ENCODE data around the gene ANKHD1.
A peak's percentile ranks its signal among the peaks of the same experiment; 100 is the strongest.

The ANKHD1 gene

DNA sequence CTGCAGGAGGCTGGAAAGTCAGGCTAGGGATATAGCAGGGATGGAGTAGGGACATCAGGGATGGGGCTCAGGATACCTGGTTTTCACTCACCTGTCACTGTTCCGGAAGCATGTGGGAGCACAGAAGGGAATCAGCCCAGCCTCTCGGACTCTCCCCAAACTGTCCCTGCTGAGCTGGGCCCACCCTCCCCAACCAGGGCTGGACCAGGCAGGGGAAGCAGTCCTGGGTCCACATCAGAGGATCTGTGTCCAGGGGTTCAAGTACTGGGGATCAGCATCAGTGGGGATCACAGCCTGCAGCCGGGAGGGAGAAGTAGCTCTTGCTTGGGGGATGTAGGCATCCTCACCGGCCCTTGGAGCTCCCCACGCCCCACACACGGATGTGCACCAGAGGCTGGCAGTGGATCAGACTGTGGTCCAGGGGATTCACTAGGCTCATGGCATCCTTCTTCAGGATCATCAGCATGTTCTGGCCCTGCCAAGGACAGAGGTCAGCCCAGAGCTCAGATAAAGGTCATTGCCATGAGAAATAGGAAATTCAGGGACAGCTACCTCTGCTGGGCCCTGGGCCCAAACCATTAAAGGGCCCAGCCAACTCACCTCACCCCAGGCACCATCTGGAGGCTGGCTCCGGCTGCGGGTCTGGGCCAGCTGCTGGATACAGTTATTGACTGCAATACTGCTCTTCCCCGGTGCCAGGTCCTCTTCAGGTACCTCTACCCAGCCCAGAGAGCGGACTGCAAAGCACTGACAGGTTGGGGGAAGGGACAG lies 160.3 kb downstream of the ANKHD1 start:
- Histone ChIP-seq H3K4me3 (ENCODE audit: low read length) (no peak overlapping the region), H3K27ac (ENCODE audit: low read length) (no peak overlapping the region), H3K27me3 (ENCODE audit: insufficient read depth, low read length) (no peaks in the 10 kb centered on the region), H3K36me3 (ENCODE audit: insufficient read depth, low read depth, low read length) (peaks cover 11% of the 10 kb centered on the region), H3K9ac (ENCODE audit: low read depth, low read length) (no peak overlapping the region), H3K4me1 (ENCODE audit: insufficient read depth, low read length) (peaks cover 8% of the 10 kb centered on the region; the same call in 1 of the 2 replicates), H3K9me3 (ENCODE audit: insufficient read depth, low read depth, low read length) (no peaks in the 10 kb centered on the region)

GRCh38 chr5:140563596-140563995 lies 162.0 kb downstream of the ANKHD1 start:
- Histone ChIP-seq H3K9ac (ENCODE audit: low read depth, low read length) (peak overlapping the region; percentile 96; the same call in 1 of the 2 replicates), H3K4me1 (ENCODE audit: insufficient read depth, low read length) (peaks cover 3% of the 10 kb centered on the region; the same call in 1 of the 2 replicates), H3K27me3 (ENCODE audit: insufficient read depth, low read length) (no peaks in the 10 kb centered on the region), H3K27ac (ENCODE audit: low read length) (no peak overlapping the region), H3K9me3 (ENCODE audit: insufficient read depth, low read depth, low read length) (no peaks in the 10 kb centered on the region), H3K36me3 (ENCODE audit: insufficient read depth, low read depth, low read length) (peaks cover 28% of the 10 kb centered on the region), H3K4me3 (ENCODE audit: low read length) (peak overlapping the region; percentile 98)

- Histone ChIP-seq H3K9ac (ENCODE audit: low read depth, low read length) (peak within 1 kb of the TSS; percentile 96), H3K4me1 (ENCODE audit: insufficient read depth, low read length) (peaks cover 3% of the 10 kb centered on the region; the same call in 1 of the 2 replicates), H3K27me3 (ENCODE audit: insufficient read depth, low read length) (no peaks in the 10 kb centered on the region), H3K9me3 (ENCODE audit: insufficient read depth, low read depth, low read length) (no peaks in the 10 kb centered on the region), H3K4me3 (ENCODE audit: low read length) (peak within 1 kb of the TSS; percentile 98), H3K36me3 (ENCODE audit: insufficient read depth, low read depth, low read length) (peaks cover 28% of the 10 kb centered on the region), H3K27ac (ENCODE audit: low read length) (peak within 1 kb of the TSS; percentile 72)
Observed at GRCh38 chr5:140564196-140565023, 162.8 kb downstream of the ANKHD1 start, which contains the start of the genes APBB3 and SLC35A4. Gene APBB3, minus strand, starts transcription at chr5:140564598. Its CDS starts 353 bp downstream, at chr5:140564245. Gene SLC35A4, plus strand, starts transcription at chr5:140564828. Its CDS starts 2,342 bp downstream, at chr5:140567170.

DNA sequence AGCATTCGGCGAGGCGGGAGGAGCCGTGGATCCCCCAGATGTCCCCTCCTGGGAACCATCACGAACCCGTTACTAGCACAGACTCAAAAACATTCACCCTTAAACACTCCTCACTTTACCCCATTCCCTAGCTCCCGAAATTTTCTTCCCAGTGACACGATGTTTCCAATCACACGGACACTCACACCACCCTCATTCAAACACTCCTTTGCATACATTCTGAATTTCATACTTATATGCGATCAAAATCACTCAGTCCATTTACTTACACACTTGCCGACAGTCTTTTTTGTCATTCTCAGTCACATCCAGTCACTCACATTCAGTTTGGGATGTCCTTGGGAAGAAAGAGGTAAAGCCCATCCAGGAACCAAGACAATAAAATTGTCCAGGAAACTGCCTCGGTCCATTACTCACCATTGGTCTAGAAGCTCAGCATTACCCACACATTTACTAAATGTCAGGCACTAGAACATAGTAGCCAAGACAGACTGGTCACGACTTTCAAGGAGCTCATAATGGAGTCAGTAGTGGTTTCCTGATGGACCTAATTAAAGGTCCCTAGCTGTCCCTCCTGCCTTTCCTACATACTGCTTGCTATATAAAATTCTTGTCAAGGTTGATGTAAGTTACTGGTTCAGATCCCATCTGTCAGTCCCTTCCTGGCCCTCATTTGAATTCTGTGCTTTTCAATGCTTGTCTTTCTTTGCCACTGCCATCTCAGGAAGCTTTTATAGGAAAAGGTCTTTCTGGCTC lies 163.6 kb downstream of the ANKHD1 start:
- peak overlapping the region; percentile 96 for H3K9ac ChIP-seq (ENCODE audit: low read depth, low read length)
- no peaks in the 10 kb centered on the region for H3K27me3 ChIP-seq (ENCODE audit: insufficient read depth, low read length)
- peaks cover 3% of the 10 kb centered on the region; the same call in 1 of the 2 replicates for H3K4me1 ChIP-seq (ENCODE audit: insufficient read depth, low read length)
- peaks cover 28% of the 10 kb centered on the region for H3K36me3 ChIP-seq (ENCODE audit: insufficient read depth, low read depth, low read length)
- H3K9me3 ChIP-seq (ENCODE audit: insufficient read depth, low read depth, low read length) = no peaks in the 10 kb centered on the region
- H3K27ac ChIP-seq (ENCODE audit: low read length) = peak overlapping the region; percentile 72
- H3K4me3 ChIP-seq (ENCODE audit: low read length) = peak overlapping the region; percentile 98

DNA sequence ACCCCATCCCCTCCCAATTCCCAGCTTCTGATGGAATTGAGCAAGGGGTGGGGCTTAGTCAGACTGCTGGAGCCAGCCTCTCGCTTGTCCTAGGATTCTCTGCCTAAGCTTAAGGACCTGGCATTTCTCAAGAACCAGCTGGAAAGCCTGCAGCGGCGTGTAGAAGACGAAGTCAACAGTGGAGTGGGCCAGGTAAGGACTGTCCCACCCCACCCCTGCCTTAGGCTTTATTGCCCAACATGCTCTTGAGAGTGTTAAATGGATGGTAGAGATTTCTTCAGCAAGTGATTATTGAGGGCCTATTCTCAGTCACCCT lies 164.1 kb downstream of the ANKHD1 start:
- Histone ChIP-seq H3K4me3 (ENCODE audit: low read length) (peak overlapping the region; percentile 98), H3K9ac (ENCODE audit: low read depth, low read length) (peak overlapping the region; percentile 96; the same call in 1 of the 2 replicates), H3K27ac (ENCODE audit: low read length) (no peak overlapping the region)

DNA sequence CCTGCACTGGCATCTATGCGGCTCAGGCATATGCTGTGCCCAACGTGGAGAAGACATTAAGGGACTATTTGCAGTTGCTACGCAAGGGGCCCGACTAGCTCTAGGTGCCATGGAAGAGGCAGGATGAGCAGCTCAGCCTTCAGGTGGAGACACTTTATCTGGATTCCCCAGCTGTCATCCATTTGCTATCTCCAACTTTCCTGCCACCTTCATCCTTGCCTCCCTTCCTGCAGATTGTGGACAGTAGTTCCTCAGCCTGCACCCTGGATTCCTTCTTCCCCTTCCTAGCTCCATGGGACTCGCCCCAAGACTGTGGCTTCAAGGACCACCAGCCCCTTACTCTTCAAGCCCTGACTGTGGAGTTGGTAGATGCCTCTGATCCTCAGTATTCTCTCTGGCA lies 165.0 kb downstream of the ANKHD1 start:
- Histone ChIP-seq H3K9me3 (ENCODE audit: insufficient read depth, low read depth, low read length) (no peaks in the 10 kb centered on the region), H3K27me3 (ENCODE audit: insufficient read depth, low read length) (no peaks in the 10 kb centered on the region), H3K36me3 (ENCODE audit: insufficient read depth, low read depth, low read length) (peaks cover 28% of the 10 kb centered on the region)

More for the DNA sequence above, 164.1 kb downstream of the ANKHD1 start:
- H3K9me3 ChIP-seq (ENCODE audit: insufficient read depth, low read depth, low read length) = no peaks in the 10 kb centered on the region
- no peaks in the 10 kb centered on the region for H3K27me3 ChIP-seq (ENCODE audit: insufficient read depth, low read length)
- H3K36me3 ChIP-seq (ENCODE audit: insufficient read depth, low read depth, low read length) = peaks cover 28% of the 10 kb centered on the region
- peaks cover 3% of the 10 kb centered on the region; the same call in 1 of the 2 replicates for H3K4me1 ChIP-seq (ENCODE audit: insufficient read depth, low read length)

DNA sequence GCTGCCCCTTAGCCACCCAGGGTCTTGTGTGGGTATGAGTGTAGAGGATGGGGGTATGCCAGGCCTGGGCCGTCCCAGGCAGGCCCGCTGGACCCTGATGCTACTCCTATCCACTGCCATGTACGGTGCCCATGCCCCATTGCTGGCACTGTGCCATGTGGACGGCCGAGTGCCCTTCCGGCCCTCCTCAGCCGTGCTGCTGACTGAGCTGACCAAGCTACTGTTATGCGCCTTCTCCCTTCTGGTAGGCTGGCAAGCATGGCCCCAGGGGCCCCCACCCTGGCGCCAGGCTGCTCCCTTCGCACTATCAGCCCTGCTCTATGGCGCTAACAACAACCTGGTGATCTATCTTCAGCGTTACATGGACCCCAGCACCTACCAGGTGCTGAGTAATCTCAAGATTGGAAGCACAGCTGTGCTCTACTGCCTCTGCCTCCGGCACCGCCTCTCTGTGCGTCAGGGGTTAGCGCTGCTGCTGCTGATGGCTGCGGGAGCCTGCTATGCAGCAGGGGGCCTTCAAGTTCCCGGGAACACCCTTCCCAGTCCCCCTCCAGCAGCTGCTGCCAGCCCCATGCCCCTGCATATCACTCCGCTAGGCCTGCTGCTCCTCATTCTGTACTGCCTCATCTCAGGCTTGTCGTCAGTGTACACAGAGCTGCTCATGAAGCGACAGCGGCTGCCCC lies 165.6 kb downstream of the ANKHD1 start:
- Histone ChIP-seq H3K4me1 (ENCODE audit: insufficient read depth, low read length) (peaks cover 3% of the 10 kb centered on the region; the same call in 1 of the 2 replicates), H3K27me3 (ENCODE audit: insufficient read depth, low read length) (no peaks in the 10 kb centered on the region), H3K9ac (ENCODE audit: low read depth, low read length) (no peak overlapping the region), H3K27ac (ENCODE audit: low read length) (no peak overlapping the region), H3K36me3 (ENCODE audit: insufficient read depth, low read depth, low read length) (peaks cover 28% of the 10 kb centered on the region), H3K9me3 (ENCODE audit: insufficient read depth, low read depth, low read length) (no peaks in the 10 kb centered on the region), H3K4me3 (ENCODE audit: low read length) (no peak overlapping the region)

More for the DNA sequence above, 165.0 kb downstream of the ANKHD1 start:
- no peak overlapping the region for H3K27ac ChIP-seq (ENCODE audit: low read length)
- no peak overlapping the region for H3K9ac ChIP-seq (ENCODE audit: low read depth, low read length)
- peaks cover 3% of the 10 kb centered on the region; the same call in 1 of the 2 replicates for H3K4me1 ChIP-seq (ENCODE audit: insufficient read depth, low read length)
- no peak overlapping the region for H3K4me3 ChIP-seq (ENCODE audit: low read length)

DNA sequence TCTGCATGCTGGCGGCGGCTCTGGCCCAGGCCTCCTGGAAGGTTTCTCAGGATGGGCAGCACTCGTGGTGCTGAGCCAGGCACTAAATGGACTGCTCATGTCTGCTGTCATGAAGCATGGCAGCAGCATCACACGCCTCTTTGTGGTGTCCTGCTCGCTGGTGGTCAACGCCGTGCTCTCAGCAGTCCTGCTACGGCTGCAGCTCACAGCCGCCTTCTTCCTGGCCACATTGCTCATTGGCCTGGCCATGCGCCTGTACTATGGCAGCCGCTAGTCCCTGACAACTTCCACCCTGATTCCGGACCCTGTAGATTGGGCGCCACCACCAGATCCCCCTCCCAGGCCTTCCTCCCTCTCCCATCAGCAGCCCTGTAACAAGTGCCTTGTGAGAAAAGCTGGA lies 166.2 kb downstream of the ANKHD1 start:
- Histone ChIP-seq H3K36me3 (ENCODE audit: insufficient read depth, low read depth, low read length) (peaks cover 28% of the 10 kb centered on the region), H3K27me3 (ENCODE audit: insufficient read depth, low read length) (no peaks in the 10 kb centered on the region), H3K4me3 (ENCODE audit: low read length) (no peak overlapping the region), H3K9me3 (ENCODE audit: insufficient read depth, low read depth, low read length) (no peaks in the 10 kb centered on the region), H3K9ac (ENCODE audit: low read depth, low read length) (no peak overlapping the region), H3K4me1 (ENCODE audit: insufficient read depth, low read length) (peaks cover 3% of the 10 kb centered on the region; the same call in 1 of the 2 replicates), H3K27ac (ENCODE audit: low read length) (no peak overlapping the region)

DNA sequence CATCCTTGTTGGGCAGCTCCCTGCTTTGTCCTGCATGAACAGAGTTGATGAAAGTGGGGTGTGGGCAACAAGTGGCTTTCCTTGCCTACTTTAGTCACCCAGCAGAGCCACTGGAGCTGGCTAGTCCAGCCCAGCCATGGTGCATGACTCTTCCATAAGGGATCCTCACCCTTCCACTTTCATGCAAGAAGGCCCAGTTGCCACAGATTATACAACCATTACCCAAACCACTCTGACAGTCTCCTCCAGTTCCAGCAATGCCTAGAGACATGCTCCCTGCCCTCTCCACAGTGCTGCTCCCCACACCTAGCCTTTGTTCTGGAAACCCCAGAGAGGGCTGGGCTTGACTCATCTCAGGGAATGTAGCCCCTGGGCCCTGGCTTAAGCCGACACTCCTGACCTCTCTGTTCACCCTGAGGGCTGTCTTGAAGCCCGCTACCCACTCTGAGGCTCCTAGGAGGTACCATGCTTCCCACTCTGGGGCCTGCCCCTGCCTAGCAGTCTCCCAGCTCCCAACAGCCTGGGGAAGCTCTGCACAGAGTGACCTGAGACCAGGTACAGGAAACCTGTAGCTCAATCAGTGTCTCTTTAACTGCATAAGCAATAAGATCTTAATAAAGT lies 166.9 kb downstream of the ANKHD1 start:
- Histone ChIP-seq H3K27ac (ENCODE audit: low read length) (no peak overlapping the region), H3K4me1 (ENCODE audit: insufficient read depth, low read length) (peaks cover 3% of the 10 kb centered on the region; the same call in 1 of the 2 replicates), H3K9me3 (ENCODE audit: insufficient read depth, low read depth, low read length) (no peaks in the 10 kb centered on the region), H3K4me3 (ENCODE audit: low read length) (no peak overlapping the region), H3K9ac (ENCODE audit: low read depth, low read length) (no peak overlapping the region), H3K27me3 (ENCODE audit: insufficient read depth, low read length) (no peaks in the 10 kb centered on the region), H3K36me3 (ENCODE audit: insufficient read depth, low read depth, low read length) (peaks cover 28% of the 10 kb centered on the region)

DNA sequence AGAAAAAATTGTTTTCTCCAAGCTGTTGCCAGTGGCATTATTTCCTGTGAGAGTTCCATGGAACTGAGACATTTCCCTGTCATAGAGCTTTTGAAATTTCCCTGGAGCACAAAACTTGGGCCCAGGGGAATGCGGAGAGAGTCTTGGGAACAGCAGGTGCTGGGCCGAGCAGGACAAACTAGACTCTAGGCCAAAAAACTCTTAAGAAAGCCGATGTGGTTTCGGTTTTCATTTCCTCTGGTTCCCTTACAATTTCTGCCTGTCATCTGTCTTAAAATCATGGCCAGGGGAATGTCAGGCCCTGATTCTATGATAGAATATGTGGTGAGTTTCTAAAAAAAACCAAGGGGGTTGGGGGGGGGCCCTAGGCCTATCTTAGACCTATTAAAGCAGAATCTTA lies 167.6 kb downstream of the ANKHD1 start:
- Histone ChIP-seq H3K27ac (ENCODE audit: low read length) (no peak overlapping the region), H3K36me3 (ENCODE audit: insufficient read depth, low read depth, low read length) (peaks cover 28% of the 10 kb centered on the region), H3K4me1 (ENCODE audit: insufficient read depth, low read length) (peaks cover 3% of the 10 kb centered on the region; the same call in 1 of the 2 replicates), H3K9ac (ENCODE audit: low read depth, low read length) (no peak overlapping the region), H3K4me3 (ENCODE audit: low read length) (no peak overlapping the region), H3K27me3 (ENCODE audit: insufficient read depth, low read length) (no peaks in the 10 kb centered on the region), H3K9me3 (ENCODE audit: insufficient read depth, low read depth, low read length) (no peaks in the 10 kb centered on the region)

Measured in iPS-20b (cell line).